ENCODE measurements around the gene NUP188. TPM values are rescaled to one million over a fixed set of nuclear protein-coding genes. Genes with fewer than 3 reads are reported as not detected.
"Not testable (repeated sequence)": the region's sequence is repeated elsewhere in the genome, so short reads cannot be mapped to it uniquely, and the experiment has no call there.

The NUP188 gene
- total RNA-seq, 1 experiment from 2014 or later = 81.3 TPM

DNA sequence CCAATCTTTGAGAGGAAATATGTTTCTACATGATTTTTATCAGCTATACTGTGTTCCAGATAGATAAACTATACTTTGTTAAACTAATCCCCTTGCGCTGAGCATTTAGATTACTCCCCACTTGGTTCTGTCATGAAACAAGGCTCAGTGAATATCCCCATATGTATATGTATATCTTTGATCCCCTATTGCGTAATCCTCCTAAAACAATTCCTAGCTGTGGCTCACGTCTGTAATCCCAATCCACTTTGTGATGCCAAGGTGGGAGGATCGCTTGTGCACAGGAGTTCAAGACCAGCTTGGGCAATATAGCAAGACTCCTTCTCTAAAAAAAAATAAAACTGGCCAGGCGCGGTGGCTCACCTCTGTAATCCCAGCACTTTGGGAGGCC is 24.0 kb upstream of the NUP188 start:
- H3K27me3 ChIP-seq (ENCODE audit: control insufficient read depth, insufficient read depth, low read length) = no peaks in the 10 kb centered on the region
- no peaks in the 10 kb centered on the region for H3K36me3 ChIP-seq (replicated peaks; ENCODE audit: control insufficient read depth, insufficient read depth, low read length)
- DNase-seq = no peak
- no peak overlapping the region for H3K4me3 ChIP-seq (ENCODE audit: insufficient read depth, low read depth, low read length)

DNA sequence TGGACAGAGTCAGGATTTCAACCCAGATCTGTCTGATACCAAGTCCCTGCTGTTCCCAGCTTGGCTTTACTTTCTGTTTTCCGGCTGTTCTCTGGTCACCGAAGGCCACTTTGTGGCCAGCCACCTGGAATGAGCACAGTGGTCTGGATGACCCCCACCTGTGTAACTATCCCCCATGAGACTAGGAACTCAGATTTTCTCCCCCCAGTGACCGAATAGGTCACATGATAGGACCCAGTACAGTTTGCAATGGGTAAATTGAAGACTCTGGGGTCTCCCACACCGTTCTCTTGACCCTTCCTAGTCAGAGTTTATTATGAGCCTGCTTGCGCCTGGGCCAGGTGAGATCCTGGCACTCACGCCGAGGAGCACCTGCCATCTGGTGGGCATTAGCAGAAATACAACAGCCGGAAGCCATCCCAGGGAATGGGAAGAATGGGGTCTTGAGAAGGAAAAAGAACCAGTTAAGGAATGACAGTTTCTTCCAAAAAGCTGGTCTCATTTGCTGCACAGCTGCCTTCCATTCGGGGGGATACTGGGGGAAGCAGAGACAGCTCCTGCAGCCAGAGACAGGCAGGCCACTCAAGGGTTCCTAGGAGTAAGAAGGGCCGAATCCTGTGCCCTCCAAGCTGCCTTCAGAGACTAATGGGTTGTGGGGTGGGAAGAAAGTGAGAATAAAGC is 19.6 kb upstream of the NUP188 start:
- no peaks in the 10 kb centered on the region for H3K36me3 ChIP-seq (replicated peaks; ENCODE audit: control insufficient read depth, insufficient read depth, low read length)
- H3K4me3 ChIP-seq (ENCODE audit: insufficient read depth, low read depth, low read length) = no peak overlapping the region
- H3K27me3 ChIP-seq (ENCODE audit: control insufficient read depth, insufficient read depth, low read length) = no peaks in the 10 kb centered on the region
- peak; percentile 91 for DNase-seq

DNA sequence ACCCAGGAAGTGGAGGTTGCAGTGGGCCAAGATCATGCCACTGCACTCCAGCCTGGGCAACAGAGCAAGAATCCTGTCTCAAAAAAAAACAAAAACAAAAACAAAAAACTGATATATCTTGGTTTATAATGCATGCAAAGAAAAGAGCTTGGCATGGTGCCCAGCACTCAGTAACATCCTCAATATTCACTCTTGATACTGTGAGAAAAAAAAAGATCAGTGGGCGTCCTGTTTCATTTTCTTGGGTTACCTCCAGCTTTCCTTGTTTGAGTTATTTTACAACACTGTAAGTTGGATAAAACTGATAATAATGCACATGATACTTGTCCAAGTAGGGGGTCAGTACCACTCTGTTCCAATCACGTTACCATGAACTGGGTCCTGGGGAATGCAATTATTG is 18.9 kb upstream of the NUP188 start:
- Histone ChIP-seq H3K27me3 (ENCODE audit: control insufficient read depth, insufficient read depth, low read length) (no peaks in the 10 kb centered on the region), H3K4me3 (ENCODE audit: insufficient read depth, low read depth, low read length) (no peak overlapping the region), H3K36me3 (replicated peaks; ENCODE audit: control insufficient read depth, insufficient read depth, low read length) (no peaks in the 10 kb centered on the region)
- DNase-seq = no peak

DNA sequence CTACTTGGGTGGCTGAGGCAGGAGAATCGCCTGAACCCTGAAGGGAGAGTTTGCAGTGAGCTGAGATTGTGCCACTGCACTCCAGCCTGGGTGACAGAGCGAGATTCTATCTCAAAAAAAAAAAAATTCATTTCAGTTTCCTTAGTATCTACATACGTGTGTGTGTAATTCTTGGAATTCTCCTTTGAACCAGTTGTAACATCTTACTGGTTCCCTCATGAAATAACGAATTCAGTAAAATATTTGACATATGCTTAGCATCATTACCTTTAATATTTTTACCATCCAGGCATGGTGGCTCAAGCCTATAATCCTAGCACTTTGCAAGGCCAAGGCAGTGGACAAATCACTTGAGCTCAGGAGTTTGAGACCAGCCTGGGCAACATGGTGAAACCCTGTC is 17.9 kb upstream of the NUP188 start:
- H3K36me3 ChIP-seq (replicated peaks; ENCODE audit: control insufficient read depth, insufficient read depth, low read length) = no peaks in the 10 kb centered on the region
- H3K27me3 ChIP-seq (ENCODE audit: control insufficient read depth, insufficient read depth, low read length) = no peaks in the 10 kb centered on the region
- no peak overlapping the region for H3K4me3 ChIP-seq (ENCODE audit: insufficient read depth, low read depth, low read length)
- no peak for DNase-seq

DNA sequence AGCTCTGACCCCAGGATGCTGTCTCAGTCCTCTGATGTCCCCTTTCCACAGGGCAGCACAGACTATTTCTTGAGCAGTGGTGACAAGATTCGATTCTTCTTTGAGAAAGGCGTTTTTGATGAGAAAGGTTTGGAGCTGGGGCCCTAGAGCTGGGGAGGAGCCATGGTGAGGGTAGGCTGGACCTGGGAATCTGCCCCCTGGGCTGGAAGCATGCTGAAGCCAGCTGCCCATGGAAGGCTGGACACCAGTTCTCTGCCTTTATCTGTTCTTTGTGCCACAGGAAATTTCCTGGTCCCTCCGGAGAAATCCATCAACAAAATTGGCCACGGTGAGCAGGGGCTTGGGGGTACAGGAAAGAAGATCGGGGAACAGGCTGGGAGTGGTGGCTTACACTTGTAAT is 13.8 kb upstream of the NUP188 start:
- DNase-seq = peak; percentile 7
- Histone ChIP-seq H3K4me3 (ENCODE audit: insufficient read depth, low read depth, low read length) (no peak overlapping the region), H3K27me3 (ENCODE audit: control insufficient read depth, insufficient read depth, low read length) (no peaks in the 10 kb centered on the region), H3K36me3 (replicated peaks; ENCODE audit: control insufficient read depth, insufficient read depth, low read length) (no peaks in the 10 kb centered on the region)

DNA sequence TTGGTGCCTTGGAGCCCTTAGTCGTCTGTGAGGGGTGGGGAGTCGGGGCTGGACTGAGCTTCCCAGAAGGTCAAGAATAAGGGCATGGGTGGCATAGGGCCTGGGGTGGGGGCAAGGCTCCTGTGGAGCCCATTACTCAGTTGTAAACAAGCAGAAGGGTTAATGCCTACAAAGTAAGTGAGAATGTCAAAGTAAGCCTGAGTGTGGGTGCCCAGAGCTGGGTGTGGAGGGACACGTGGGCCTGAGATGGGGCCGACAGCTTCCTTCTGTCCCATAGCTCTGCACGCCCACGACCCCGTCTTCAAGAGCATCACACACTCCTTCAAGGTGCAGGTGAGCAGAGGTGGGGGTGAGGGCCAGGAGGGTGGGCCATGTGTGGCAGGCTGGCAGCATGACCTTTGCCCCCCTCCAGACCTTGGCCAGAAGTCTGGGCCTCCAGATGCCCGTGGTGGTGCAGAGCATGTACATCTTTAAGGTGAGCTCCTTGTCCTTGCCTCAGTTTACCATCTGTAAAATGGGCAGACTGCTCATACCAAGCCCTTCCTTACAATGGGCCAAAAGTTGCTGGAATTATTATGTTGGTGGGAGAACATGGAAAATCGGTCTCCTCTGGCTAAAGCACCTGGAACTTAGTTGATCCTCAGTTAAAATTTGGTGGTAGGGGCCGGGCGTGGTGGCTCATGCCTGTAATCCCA is 11.2 kb upstream of the NUP188 start:
- no peak for DNase-seq
- H3K4me3 ChIP-seq (ENCODE audit: insufficient read depth, low read depth, low read length) = no peak overlapping the region
- H3K27me3 ChIP-seq (ENCODE audit: control insufficient read depth, insufficient read depth, low read length) = no peaks in the 10 kb centered on the region
- H3K36me3 ChIP-seq (replicated peaks; ENCODE audit: control insufficient read depth, insufficient read depth, low read length) = no peaks in the 10 kb centered on the region

DNA sequence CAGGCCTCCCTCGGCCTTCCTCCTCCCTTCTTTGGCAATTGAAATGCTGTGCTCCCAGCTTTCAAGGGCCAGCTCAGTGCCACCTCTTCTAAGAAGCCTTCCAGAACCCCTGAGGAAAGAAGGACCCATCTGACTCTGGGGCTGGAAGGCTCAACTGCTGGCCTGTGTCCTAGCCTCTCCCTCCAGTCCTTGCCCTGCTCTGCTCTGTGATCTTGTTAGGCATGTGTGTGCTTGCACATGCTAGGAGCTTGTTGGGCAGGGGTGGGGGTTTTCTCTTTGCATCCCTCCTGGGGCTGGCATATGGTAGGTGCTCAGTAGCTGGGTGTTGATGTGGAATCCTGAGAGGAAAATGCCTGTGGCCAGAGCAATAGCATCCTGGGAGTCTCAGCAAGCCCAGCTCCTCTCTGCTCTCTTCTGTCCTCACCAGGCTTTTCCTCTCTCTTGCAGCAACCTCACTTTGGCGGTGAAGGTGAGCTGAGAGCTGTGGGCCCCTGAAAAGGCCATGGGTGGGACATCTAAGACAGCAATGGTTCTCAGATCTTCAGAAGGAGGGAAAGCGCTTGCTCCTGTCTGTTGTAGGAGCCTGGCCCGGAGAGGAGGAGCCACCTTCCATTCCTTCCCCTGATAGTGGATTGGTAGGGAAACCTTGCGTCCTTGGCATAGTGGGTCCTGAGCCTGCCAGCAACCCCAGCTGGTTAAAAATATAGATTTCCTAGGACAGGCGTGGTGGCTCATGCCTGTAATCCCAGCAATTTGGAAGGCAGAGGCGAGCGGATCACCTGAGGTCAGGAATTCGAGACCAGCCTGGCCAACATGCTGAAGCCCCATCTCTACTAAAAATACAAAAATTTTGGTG is 10.0 kb upstream of the NUP188 start:
- peak; percentile 10 for DNase-seq

DNA sequence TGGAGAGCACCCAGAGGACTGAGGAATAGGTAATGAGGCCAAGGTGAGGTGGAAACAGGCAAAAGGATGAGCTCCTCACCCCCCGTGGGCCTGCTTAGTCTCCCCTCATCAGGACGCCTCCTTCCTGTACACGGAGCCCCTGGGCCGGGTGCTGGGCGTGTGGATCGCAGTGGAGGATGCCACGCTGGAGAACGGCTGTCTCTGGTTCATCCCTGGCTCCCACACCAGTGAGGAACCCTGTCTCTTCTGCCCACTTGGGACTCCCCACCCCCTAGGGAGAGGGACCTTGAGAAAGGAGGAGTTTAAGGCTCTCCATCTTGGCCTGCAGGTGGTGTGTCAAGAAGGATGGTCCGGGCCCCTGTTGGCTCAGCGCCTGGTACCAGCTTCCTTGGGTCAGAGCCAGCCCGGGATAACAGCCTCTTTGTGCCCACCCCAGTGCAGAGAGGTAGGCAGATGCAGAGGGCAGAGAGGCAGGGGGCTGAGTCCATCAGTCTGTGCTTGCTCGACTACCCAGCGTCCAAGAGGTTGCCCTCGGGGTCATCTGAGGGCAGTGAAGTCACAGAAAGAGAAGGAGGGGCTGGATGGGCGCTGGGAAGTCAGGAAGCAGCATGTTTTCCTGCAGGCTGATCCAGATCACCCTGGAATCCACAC is 7.1 kb upstream of the NUP188 start:
- no peak overlapping the region for H3K4me3 ChIP-seq (ENCODE audit: insufficient read depth, low read depth, low read length)
- no peaks in the 10 kb centered on the region for H3K27me3 ChIP-seq (ENCODE audit: control insufficient read depth, insufficient read depth, low read length)
- DNase-seq = peak; percentile 29
- no peaks in the 10 kb centered on the region for H3K36me3 ChIP-seq (replicated peaks; ENCODE audit: control insufficient read depth, insufficient read depth, low read length)

More for the DNA sequence above, 10.0 kb upstream of the NUP188 start:
- Histone ChIP-seq H3K4me3 (ENCODE audit: insufficient read depth, low read depth, low read length) (no peak overlapping the region), H3K36me3 (replicated peaks; ENCODE audit: control insufficient read depth, insufficient read depth, low read length) (no peaks in the 10 kb centered on the region), H3K27me3 (ENCODE audit: control insufficient read depth, insufficient read depth, low read length) (no peaks in the 10 kb centered on the region)

DNA sequence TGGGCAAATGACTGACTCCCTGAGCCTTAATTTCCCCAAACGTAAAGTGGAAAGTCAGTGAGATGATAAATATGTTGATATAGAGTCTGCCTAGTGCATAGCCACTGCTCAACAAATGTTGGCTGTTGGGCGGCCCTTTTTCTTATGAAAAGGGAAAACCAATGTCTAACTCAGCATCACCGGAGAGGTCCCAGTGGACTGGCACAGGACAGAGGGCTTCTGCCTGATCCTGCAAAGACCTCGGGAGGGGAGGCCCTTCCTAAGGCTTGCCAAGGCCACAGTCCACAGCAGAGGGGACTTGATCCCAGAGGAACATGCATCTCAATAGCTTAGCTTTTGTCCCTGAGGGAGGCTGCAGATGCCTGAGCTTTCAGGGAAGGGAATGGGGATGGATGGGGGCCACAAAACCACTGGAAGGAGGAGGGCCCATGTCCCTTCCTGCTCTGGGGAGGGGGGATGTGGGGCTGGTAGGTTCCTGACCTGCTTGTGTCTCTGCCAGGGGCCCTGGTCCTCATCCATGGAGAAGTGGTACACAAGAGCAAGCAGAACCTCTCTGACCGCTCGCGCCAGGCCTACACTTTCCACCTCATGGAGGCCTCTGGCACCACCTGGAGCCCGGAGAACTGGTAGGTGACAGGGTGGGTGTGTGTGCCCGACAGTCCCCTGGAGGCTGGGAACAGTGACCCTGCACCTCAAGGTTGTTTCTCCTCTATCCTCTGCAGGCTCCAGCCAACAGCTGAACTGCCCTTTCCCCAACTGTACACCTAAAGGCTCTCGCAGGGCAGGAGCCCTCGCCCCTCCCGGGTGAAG is 6.3 kb upstream of the NUP188 start:
- Histone ChIP-seq H3K27me3 (ENCODE audit: control insufficient read depth, insufficient read depth, low read length) (no peaks in the 10 kb centered on the region), H3K36me3 (replicated peaks; ENCODE audit: control insufficient read depth, insufficient read depth, low read length) (0 out of 2 replicates have a peak, but pooled peaks cover 1% of the 10 kb centered on the region), H3K4me3 (ENCODE audit: insufficient read depth, low read depth, low read length) (no peak overlapping the region)
- DNase-seq = peak; percentile 19

DNA sequence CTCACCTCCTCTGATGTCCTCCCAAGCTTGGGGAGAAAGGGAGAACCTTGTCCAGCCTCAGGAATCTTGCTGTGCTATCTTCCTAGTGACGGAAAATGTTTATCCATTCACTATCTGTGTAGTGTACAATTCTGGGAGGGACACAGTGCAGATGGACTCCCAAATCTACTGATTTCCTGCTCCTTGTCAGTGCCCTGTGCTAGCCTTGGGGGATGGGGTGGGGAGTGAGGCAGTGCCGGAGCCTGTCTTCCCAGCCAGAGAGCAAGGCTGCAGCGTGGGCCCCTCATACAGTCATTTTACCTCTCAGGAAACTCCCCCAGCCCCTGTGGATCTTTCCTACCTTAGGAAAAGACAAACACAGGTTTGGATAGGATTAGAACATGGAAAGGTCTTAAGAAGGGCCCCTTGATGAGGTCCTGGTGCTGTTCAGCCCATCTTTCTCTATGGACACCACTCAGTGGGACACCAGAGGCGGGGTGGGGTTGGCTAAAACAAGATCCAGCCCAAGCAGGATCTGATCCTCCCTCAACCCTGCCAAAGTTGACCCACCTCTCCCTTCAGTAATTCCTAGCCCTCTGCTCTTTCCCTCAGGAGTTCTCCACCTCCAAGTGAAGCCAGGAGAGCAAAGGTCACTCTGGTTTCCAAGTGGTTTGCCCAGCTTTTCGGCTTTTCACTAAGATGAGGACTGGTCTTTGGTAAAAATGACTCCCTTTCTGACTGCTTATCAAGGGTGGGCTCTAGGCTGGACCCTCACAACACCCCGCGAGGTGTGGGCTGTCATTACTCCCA is 3.5 kb upstream of the NUP188 start:
- Histone ChIP-seq H3K36me3 (replicated peaks; ENCODE audit: control insufficient read depth, insufficient read depth, low read length) (peaks cover 1% of the 10 kb centered on the region; the same call in 1 of the 2 replicates), H3K4me3 (ENCODE audit: insufficient read depth, low read depth, low read length) (no peak overlapping the region), H3K27me3 (ENCODE audit: control insufficient read depth, insufficient read depth, low read length) (no peaks in the 10 kb centered on the region)
- DNase-seq = no peak

DNA sequence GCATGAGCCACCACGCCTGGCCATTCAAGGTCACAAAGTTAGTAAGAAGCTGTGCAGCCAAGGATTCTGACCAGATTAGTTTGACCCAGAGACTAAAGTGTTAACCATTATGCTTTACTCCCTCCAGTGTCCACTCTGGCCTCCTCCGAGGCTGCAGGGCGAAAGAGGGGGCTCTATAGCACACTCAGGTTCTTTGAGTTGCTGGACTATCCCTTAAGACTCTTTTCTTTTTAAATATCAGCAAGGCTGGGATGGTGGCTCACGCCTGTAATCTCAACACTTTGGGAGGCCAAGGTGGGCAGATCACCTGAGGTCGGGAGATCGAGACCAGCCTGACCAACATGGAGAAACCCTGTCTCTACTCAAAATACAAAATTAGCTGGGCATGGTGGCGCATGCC is 2.5 kb upstream of the NUP188 start:
- H3K27me3 ChIP-seq (ENCODE audit: control insufficient read depth, insufficient read depth, low read length); H3K4me3 ChIP-seq (ENCODE audit: insufficient read depth, low read depth, low read length); DNase-seq; H3K36me3 ChIP-seq (replicated peaks; ENCODE audit: control insufficient read depth, insufficient read depth, low read length): not testable (repeated sequence)

DNA sequence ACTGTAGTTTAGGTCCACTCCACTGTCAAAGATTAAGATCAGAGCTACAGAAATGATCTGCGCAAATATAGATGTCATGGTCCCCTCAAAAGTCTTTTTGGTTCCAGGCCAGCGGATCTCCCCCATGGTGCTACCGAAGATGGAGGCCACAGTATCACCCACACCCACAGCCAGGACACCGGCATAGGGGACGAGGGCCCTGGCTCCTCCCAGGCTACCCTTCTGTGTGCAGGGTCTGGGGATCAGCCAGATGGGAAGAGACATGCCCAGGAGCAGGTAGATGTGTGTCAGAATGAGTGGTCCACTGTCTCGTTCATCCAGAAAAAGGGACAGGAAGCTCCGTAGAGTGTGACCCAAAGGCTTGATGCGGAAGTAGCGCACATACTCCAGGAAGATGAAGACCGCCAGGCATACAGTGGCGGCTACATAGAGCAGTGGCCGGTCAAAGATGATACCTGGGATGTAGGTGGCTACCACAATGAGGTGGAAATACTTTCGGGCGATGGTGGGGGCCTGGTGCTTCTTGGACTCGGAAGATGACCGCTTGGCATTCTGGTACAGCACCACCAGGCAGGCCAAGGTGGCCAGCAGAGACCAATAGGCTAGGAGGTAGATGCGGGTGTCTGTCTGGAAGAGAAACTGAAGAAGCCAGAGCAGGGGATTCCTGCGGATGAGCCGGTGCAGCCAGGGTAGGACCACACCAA is 1.5 kb upstream of the NUP188 start:
- Histone ChIP-seq H3K4me3 (ENCODE audit: insufficient read depth, low read depth, low read length) (0 out of 2 replicates have a peak overlapping the region, but pooled peaks have one; percentile 100), H3K27me3 (ENCODE audit: control insufficient read depth, insufficient read depth, low read length) (no peaks in the 10 kb centered on the region)

More for the DNA sequence above, 1.5 kb upstream of the NUP188 start:
- peak; percentile 16 for DNase-seq
- H3K36me3 ChIP-seq (replicated peaks; ENCODE audit: control insufficient read depth, insufficient read depth, low read length) = peaks cover 6% of the 10 kb centered on the region; the same call in 1 of the 2 replicates

Data from H7 (cell line).